Peyer's patch (tissue), 4 donors: Measurements from ENCODE around the gene ADRA2C.

Source experiments
- CTCF ChIP-seq, 6 experiments: fragments of 450-650 bp in 4 of 6; fragments of 200-600 bp in 2 of 6; sonication (generic) in 1 of 6; IDR thresholded peaks; one replicate each; pipeline ENCODE4 v1.5.1; 2017 to 2019; ENCODE audit warnings: antibody characterized with exemption in 6 of 6, mild to moderate bottlenecking in 3 of 6, moderate library complexity in 1 of 6
- POLR2A ChIP-seq, 2 donors: fragments of 450-650 bp; IDR thresholded peaks; one replicate each; pipeline ENCODE4 v1.5.1; 2017; ENCODE audit warnings: antibody characterized with exemption in 2 of 2, mild to moderate bottlenecking in 2 of 2, moderate library complexity in 2 of 2

GRCh38 chr4:3745886-3746656 lies 20.1 kb upstream of the ADRA2C start:
- no peak for TF ChIP-seq POLR2A (IDR thresholded peaks at IDR 0.05)
- no peak for TF ChIP-seq CTCF (IDR thresholded peaks at IDR 0.05)
